HG03064 (cell line): Measurements from ENCODE around the gene ZNF784.
A peak's percentile ranks its signal among the peaks of the same experiment; 100 is the strongest.
"Not testable (repeated sequence)": the region's sequence is repeated elsewhere in the genome, so short reads cannot be mapped to it uniquely, and the experiment has no call there.

Experiments
- ATAC-seq: cut with Tn5 transposase; IDR thresholded peaks from one replicate; pipeline ENCODE4 v1.9.1; 2021; ENCODE audit warnings: low read depth; ENCODE audit not compliant: unreplicated experiment

Gene ZNF784

DNA sequence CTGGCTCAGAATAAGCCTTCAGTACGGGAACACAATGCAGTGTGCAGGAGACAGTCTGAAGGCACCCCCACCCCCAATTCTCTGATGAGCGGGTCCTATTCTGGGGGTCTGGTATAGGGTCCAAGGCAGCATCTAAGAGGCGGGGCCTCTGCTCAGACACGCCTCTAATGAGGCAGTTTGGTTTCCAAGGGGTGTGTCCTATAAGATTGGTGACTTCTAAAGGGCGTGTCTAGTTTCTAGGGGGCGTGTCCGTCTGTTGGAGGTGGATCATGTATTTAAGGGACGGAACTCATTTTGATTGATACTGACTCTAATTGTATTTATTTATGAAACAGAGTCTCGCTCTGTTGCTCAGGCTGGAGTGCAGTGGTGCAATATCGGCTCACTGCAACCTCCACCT, 33.7 kb downstream of the ZNF784 start:
- no peak for ATAC-seq

DNA sequence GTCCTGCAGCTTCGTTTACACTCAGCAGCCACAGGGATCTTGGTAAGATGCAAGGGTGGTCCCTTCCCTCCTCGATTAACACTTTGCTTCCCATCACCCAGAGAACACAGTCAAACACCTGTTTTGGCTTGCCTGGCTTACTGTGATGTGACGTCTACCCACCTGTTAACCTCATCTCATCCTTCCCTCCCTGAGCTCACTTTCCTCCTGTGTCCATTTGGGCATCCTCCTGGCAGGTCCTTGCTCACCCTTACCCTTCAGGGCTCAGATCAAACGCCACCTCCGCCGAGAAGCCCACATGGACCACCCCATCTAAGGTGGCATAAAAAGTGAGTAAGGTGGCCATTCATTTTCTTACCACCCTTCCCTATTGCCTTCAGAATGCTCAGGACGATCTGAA, 34.3 kb downstream of the ZNF784 start:
- no peak for ATAC-seq

DNA sequence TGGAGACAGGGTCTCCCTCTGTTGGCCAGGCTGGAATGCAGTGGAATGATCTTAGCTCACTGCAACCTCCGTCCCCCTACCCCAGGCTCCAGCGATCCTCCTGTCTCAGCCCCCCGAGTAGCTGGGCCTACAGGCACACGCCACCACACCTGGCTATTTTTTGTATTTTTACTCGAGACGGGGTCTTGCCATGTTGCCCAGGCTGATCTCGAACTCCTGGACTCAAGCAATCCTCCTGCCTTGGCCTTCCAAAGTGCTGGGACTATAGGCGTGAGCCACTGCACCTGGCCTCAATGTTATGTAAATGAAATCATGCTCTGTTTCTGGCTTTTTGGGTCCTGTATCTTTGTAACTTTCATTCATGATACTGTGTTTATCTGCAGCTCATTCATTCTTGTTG, 35.6 kb downstream of the ZNF784 start:
- no peak for ATAC-seq

DNA sequence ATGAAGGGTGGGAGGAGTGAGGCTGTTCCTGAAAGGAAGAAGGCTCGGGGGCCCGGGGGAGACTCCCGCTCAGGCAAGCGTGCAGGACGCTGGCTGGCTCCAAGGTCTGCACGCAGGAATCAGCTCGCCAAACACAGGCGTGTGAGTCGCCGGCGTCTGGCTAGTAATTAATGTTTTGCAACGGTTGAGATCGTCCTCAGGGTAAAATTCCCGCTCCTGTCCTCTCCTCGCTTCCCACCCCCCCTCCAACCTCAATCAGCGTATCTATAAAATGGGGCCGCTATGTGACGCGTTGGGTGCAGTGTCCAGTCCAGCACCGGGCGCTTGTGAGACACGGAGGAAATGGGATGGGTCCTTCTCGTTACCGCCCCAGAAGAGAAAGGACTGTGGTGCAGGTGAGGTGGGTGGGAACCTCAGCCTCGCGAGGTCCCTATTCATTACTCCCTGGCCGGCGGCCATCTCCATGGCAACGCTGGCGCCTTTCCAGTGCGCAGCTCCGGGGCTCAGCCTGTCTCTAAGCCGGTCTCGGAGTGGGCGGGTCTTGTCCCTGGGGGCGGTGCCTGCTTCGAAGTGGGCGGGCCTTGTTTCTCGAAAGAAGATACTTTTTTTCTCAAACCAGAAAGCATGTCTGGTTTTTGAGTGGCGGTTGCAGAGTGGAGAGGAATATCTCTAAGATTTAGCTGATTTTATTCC, 37.2 kb downstream of the ZNF784 start:
- peak; percentile 80 for ATAC-seq

DNA sequence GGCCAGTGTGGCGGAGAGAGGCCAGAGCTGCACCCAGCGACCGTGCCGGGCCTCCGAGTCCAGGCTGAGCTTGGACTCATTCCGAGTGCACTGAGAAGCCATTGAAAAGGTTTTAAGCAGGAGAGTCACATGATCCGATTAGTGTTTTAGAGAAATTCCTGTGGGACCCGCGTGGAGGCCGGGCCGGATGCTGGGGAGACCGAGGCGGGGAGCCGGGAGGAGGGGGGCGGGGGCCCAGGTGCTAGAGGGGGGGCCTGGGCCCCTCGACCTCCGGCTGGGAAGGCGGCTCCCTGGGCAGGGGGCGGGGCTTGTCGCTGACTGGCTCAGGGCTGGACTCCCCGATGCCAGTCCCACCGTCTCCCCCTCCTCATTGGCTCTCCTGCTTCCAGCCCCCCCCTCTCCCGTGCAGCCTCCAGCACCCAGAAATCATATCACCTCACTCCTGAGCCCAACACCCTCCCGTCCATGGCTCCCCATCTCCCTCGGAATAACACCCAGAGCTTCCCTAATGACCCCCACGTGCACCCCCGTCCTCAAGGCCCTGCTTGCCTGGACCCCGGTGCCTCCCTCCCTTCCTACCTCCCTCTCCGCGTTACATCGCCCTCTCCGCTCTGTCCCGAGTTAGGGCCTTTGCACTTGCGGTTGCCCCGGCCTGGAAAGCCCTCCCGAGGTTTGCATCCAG, 38.6 kb downstream of the ZNF784 start:
- no peak for ATAC-seq

DNA sequence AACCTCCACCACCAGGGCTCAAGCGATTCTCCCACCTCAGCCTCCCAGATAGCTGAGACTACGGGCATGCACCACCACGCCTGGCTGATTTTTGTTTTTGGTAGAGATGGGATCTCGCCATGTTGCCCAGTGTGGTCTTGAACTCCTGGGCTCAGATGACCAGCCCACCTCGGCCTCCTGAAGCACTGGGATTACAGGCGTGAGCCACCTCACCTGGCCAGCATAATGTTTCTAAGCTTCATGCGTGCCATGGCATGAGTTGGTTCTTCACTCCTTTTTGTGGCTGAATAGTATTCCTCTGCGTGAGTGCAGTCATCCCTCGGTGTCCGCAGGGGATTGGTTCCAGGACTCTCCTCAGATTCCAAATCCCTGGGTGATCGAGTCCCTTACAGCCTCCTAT, 39.5 kb downstream of the ZNF784 start:
- ATAC-seq = no peak

DNA sequence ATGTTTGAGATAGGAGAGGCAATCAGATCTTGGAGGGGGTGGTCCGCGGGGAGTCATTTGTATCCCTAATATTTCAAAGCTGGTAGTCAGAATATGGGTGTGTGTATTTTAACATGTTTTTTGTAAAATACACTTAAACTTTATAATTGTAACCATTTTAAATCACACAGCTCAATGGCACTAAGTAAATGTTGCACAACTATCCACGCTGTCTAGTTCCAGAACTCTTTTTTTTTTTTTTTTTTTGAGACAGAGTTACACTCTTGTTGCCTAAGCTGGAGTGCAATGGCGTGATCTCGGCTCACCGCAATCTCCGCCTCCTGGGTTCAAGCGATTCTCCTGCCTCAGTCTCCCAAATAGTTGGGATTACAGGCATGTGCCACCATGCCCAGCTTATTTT, 40.5 kb downstream of the ZNF784 start:
- ATAC-seq = not testable (repeated sequence)

DNA sequence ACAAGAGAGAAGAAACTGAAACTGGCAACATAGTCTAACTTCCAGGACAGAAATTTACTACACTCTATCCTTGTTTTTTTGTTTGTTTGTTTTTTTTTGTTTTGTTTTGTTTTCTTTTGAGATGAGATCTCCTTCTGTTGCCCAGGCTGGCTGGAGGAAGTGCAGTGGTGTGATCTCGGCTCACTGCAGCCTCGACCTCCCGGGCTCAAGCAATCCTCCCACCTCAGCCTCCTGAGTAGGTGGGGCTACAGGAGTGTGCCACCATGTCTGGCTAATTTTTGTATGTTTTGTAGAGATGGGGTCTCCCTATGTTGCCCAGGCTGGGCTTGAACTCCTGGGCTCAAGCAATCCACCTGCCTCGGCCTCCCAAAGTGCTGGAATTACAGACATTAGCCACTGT, 42.1 kb downstream of the ZNF784 start:
- not testable (repeated sequence) for ATAC-seq

DNA sequence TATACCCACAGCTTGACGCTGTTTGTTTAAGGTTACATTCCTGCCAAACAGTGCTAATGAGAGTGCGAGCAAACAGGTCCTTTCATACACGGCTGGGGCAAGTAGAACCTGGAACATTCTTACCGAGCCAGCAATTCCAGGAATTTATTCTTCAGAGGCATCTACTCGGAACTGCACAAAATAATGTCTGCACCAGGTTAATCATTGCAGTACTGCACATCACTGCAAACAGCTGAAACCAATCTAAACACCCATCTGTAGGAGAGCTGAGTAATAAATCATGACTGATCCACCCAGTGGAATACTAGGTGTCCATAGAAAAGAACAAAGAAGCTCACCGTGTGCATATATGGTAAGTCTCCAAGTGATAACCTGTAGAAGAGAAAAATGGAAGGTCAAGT, 42.5 kb downstream of the ZNF784 start:
- no peak for ATAC-seq

DNA sequence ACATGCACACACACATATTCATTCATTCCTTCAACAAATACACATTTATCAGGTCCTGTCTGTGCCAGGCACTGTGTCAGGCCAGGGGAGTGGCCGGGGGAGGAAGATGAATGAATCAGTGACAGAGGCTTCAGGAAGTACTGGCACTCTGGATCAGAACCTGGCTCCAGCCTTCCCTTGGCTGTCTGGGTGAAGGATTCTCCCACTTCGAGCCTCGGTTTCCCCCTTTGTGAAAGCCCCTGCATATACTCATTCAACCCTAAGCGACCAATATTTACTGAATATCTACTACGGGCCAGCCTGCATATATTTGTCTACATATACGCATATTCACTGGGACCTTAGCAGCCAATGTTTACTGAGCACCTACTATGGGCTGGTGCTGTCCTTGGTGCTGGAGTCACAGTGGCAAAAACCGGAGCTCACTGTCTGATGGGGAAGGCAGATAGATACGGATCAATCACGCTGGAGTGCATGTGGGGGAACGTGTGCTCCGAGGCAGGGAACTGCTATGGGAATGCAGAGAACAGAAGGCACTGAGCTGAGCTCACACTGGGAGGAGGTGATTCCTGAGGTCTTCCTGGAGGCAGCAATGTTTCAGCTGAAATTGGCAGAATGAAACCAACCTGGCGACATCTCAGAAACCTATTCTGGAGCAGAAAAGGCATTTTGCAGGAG, 43.1 kb downstream of the ZNF784 start:
- ATAC-seq = no peak

DNA sequence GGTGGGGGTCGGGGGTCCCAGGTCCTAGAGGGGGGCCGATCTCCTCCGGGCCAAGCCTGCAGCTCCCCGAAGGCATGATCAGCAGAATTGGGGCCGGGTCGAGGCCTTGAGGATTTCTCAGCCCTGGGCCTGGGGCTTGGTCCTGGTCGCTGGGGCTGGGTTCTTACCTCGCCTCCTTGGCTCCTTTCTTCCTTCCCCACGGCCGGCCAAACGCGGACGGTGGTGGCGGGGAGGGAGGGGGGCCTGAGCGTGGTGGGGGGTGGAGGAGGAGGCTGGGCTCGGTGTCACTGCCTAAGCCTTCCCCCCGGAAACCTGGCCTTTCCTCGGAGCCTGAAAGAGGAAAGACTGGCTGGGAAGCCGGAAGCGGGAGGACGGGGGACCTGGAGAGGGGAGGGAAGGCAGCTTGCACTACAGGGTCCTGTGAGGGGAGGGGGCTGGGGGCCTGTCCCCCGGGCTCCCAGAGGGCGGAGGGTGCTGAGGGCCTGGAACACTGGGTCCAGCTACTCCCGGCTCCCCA, 43.7 kb downstream of the ZNF784 start, which contains the start of gene ZNF579:
ZNF579 (minus strand) TSS at position 221 of the 517 bp plus-strand sequence. CDS start 1,209 bp downstream, outside the sequence.
- ATAC-seq = no peak

DNA sequence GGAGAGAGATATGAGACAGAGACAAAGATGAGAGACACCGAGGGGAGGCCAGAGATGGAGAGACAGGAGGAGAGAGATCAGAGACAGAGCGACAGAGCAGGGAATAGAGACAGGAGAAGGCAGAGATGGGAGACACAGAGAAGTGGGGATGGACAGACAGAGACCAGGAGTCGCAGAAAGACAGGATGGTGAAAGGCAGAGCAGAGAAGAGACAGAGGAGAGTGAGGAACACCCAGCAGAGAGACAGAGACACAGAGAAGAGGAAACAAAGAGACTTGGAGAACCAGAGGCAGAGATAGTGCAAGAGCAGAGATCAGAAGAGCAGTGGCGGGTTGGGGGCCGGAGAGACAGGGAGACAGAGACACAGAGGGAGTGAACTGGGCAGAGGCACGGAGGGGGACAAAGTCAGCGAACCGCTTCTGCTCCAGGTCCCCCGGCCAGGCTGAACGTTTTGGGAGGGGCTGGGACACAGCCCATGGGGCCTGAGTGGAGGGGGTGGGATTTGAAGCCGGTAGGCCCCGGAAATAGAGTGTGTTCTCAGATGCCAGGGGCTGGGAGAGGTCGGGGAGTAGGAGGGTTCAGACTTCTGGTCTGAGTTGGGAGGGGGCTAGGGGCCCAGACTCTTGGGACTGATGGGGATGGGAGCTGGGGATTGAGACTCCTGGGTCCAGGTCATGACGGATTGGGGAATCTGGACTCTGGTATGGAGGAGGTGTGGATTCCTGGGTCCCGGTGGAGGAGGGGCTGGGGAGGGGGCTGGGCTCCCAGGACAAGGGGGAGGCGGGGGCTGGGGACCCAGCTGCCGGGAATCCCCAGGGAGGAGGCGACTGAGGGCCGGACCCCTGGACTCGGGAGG, 44.4 kb downstream of the ZNF784 start:
- ATAC-seq = no peak

DNA sequence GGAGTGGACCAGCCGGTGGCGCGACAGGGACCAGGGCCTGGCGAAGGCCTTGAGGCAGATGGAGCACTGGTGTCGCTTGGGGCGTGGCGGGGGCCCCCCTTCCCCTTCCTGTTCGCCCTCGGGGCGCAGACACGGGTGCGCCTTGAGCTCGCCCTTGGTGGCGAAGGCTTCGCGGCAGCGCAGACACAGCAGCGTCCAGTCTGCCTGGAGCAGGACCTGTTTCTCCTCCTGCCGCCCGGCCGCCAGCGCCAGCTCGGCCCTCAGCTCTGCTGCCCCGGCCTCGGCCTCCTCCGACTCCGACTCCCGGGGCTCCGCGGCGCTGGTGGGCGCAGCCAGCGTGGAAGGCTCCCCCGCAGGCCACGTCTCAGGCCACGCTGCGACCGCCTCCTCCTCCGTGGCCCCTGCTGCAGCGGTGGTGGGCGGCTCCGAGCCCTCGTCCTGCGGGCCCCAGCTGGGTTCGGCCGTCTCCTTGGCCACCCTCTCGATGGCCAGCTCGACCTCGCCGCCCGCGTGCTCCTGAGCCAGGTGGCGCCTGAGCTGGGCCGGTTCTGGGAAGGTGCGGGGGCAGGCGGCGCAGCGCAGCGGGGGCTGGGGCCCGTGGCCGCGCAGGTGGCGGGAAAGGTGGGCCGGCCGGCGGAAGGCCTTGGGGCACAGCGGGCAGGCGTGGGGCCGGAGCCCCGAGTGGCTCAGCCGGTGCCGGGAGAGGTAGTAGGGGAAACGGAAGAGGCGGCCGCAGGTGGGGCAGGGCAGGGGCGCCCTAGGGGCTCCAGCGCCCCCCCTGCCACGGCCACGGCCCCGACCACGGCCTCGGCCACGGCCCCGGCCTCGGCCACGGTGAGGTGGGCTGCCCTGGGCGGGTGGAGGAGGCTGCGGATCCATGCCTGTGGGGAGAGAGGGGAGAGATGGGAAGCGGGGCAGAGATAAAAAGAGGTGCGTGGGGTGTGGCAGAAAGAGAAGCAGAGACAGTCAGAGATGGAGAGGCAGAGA, 45.3 kb downstream of the ZNF784 start:
- no peak for ATAC-seq

DNA sequence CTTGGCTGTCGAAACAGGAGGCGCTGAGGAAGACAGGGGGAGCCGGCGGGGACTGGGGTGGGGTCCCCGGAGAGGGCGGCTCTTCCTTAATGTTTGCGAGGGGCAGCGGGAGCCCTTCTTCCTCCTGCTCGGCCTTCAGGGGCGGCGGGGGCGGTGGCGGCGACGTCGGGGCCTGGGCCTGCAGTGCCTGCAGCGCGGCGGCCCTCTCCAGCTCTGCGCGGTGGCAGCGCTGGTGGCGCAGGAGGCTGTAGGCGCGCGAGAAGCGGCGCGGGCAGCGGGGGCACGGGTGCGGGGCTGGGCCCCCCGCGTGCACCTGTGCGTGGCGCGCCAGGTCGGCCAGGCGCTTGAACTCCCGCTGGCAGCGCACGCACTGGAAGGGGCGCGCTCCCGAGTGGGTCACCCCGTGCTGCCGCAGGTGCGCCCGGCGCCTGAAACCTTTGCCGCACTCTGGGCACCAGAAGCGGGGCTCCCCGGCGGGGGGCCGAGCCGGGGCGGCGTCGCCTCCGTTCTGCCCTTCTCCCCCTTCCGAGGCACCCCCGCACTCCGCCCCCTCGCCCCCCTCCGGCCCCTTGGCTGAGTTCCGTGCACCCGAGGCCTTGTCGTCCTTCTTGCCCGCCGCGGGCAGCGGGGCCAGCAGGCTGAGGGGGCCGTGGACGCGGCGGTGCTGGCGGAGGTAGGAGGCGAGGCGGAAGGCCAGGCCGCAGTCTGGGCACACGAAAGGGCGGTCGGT, 46.2 kb downstream of the ZNF784 start:
- ATAC-seq = no peak

DNA sequence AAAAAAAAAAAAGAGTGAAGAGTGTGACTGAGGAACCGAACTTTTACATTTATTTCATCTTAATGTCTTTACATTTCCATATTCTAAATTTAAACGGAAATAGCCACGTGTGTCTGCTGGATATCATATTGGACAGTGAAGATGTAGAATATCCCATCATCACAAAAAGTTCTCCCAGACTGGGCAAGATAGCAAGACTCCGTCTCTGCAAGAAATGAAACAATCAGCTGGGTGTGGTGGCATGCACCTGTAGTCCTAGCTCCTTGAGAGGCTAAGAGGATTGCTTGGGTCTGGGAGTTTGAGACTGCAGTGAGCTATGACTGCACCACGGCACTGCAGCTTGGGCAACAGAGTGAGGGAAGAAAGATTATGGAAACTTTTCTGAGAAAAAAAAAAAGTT, 47.6 kb downstream of the ZNF784 start:
- no peak for ATAC-seq

DNA sequence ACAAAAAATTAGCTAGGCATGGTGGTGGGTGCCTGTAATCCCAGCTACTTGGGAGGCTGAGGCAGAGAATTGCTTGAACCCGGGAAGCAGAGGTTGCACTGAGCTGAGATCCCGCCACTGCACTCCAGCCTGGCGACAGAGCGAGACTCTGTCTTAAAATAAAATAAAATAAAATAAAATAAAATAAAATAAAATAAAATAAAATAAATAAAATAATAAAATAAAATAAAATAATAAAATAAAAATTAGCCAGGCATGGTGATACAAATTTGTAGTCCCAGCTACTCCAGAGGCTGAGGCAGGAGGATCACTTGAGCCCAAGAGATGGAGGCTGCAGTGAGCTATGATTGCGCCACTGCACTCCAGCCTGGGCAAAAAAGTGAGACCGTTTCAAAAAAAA, 50.4 kb downstream of the ZNF784 start:
- not testable (repeated sequence) for ATAC-seq
